Activated CD4-positive, alpha-beta T cell treated with anti-CD3 and anti-CD28 coated beads, Interleukin-10, Interleukin-2, amounts not matched to agents 100 ng/mL and 50 ng/mL, durations not matched to agents 16 hours and 8 hours (primary cell): Measurements from ENCODE around the gene ROBO2.

ENCODE experiments used
- DNase-seq: peaks from one replicate; pipeline ENCODE4 v3.0.0-alpha.2; 2020

ROBO2 gene

DNA sequence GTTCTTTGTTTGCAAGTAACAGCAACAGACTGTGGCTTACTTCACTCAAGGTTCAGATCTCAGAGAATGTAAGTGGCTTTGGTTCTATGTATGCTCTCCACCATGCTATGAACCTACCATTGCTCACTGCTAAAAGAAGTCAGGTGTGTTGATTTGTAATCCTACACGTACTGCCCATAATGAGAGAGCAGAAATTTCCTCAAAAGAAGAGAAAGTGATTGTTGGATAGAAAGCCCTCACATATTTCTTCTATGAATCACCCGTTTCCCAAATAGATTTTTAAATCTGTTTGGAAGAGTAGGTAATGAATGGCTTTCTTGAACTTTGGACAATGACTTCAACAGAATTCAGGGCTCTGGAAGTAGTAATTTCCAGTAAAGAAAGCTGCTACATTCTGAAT is 565.4 kb downstream of the ROBO2 start:
- no peak for DNase-seq

DNA sequence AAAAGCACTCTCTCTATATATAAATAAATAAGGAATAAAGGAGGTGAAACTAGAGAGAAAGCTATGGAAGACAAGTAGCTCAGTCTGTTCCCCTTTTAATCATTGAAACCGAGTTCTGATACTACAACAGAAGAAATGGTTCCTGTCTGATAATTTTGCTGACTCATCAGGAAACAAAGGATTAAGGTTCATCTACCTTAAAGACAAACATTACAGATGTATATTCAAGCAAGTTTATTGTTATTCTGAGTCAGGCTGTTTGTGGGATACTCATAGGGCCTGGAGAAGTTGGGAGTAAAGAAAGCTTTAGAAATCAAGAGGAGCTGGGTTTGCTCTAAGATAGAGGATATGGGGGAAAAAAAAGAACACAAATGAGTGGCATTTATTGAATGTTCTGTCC is 566.0 kb downstream of the ROBO2 start:
- DNase-seq, result no peak

DNA sequence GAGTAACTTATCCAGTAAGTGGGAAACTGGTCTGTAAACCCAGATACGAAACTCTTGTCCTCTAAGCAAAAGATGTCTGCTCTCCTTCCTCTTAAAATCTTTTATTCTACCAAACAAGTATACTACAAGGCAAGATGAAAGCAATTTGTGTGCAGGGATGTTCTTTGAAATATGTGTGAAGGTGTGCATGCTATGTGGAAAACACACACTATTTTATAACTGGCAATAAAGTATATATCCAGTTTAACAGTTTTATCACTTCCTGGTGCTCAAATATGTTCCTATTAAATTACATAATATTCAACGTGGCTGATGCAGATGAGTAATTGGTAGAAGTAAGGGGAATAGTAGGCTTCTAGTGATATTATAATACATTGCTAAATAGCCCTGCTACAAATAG is 566.5 kb downstream of the ROBO2 start:
- no peak for DNase-seq

DNA sequence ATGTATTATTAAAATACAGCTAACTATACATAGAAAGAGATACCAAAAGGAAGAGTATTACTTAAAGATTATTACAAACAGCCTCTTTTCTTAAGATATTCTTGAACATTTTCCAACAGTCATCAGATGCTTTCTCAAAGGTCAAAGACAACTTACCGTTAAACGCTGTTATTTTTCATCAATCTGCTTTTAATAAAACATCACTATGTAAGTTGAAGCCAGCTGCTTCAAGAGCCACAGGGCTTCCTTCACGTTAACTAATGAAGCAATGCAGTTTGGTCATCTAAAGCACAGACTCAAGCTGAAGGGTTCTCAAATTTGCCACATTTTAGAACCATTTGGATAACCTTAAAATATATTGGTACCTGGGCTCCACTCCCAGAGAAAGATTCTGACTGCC is 578.8 kb downstream of the ROBO2 start:
- no peak for DNase-seq

DNA sequence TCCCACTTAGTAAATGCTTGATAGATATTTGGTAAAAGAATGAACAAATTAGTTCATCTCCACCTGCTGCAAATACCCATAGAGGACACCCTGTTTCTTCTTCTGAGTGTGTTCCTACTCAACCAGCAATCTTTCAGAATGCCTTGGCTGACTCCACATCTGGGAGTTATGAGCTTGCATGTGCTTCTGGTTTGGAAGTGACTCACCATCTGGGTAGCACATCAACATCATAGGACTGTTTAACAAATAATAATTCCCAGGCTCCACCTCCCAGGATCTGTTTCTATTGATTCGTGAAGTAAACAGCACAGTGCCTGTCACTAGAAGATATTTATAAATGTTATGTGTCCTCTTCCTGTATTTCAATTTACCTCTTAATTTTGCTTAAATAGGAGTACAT is 580.1 kb downstream of the ROBO2 start:
- DNase-seq, result no peak

DNA sequence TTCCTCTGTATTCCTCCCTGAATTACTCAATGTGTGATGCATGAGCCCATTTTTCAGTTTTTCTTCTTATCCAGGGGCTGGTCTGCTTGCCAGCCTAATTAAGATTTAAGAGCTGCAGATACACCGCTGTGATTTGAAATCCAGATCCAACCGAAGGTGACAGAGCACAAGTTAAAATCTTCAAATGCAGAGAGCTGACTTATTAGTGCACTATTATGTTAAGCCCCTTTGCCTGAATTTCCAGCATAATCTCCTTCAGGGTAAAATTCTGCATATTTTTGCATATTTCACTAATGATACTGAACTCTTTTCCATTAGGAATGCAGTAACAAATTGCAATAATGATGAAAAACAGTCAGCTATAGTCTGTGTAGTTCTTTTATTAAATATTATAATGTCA is 583.6 kb downstream of the ROBO2 start:
- no peak for DNase-seq

DNA sequence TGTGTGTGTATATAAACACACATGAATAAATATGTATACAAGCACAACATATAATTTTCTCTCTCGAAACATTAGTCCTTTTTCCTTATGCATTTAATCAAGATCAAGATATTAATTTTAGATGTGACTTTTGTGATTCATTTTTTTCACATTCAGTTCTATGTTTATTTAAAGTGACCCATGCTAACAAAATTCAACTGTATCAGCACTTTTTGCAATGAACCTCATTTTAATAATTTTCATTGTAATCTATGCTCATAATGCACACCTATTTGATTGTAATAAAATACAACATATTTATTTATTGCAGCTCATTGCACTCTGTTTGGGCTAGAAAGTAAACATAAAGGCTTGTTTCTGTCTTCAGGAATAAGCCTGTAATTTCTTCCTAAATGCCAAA is 586.3 kb downstream of the ROBO2 start:
- no peak for DNase-seq

DNA sequence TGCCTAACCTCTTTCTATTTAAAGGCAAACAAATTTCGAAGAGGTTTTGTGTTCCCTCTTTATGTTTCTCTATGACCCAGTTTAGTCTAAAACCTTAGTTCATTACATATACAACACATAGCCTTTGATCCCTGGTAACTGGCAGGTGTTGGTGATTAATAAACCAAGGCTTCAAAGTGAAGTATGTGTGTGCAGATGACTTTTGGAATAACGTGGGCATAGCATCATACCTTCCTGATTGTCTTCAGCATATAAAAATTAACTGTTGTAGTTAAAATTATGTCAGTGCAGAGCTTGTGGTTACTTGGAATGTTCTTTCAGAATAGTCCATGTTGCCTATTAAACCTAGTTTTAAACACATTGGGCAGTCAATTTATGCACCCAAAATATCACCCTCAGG is 608.3 kb downstream of the ROBO2 start:
- no peak for DNase-seq

DNA sequence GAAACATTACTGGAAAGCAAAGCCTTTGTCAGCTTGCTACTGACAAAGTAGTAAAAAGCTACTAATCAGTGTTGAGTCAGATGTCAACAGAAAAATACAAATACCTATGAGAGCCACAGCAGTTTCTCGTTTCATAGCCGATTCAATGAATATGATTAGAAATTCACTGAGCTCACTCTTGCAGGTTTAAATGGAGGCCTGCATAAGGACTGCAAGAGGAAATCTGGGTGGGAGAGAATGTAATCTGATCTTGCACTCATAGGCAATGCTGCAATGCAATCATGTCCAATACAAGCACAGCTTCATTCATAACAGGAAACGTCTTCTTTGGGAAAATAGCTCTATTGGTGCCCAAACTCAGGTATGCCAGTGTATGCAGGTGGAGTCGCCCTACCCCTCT is 608.8 kb downstream of the ROBO2 start:
- DNase-seq, result no peak

DNA sequence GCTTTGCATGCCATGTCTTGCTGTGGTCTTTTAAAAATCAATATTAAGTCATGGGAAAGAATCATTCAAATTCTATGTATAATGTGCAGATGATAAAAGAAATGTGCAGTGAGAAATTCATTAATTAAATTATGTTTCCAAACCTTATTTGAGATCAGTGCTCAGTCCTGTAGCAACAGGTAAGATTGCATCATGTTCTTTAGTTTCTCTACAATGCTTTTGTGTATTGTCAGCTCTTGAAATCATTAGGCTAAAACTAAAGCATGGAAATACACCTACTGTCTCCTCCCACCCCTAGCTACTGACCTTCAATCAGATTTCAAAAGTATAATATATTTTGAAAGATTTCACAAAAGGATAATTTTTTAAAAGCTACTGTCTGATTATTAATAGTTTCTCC is 612.7 kb downstream of the ROBO2 start:
- DNase-seq, result no peak

DNA sequence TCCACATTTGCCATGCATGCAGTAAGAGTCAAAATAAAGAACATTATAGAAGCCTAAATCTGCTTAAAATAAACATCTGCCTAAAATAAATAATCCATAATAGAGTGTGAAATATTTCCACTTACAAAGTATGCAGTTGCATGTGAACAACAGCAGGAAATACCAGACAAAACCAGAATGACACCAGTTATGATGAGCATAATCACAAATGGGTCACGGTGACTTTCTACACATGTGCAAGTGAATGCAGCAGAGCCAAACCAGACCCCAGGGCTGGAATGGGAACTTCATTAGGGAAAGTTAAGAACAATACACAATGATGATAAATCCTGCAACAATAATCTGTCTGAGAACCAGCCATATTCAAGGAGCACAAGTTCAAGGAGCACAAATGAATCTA is 615.5 kb downstream of the ROBO2 start:
- DNase-seq, result no peak

DNA sequence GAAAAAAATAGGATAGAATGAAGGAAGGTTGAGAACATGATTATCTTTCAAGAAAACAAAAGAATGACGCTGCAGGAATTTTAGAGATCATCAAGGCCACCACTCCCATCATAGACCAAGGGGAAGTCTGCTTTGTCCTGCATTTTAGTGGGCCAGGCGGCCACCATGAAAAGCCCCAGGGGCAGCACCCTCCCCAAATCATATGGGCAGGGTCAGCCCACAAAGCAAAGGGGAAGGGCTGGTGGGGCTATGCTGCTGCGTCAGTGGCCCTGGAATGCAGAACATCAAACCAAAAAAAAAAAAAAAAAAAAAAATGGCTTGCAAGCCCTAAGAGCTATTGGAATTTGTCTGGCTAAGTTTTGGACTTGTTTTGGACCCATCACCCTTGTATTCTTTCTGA is 620.8 kb downstream of the ROBO2 start:
- no peak for DNase-seq

DNA sequence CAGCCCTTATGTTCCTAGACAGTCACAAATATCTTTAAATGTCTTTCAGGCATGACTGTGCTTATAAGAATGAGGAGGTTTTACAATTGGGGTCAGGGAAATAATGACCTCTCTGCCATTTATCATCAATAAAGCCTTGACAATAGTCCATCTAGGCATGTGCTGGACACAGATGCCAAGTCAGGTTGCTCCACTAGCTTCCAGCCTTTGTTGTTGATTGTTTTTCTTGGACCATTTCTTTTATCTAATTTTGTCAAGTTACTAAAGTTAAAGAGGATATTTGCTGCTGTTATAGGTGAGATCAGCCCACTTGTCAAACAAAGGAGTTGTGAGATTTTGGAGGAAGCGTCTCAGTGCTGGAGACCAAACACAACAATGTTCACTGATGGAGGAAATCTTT is 628.0 kb downstream of the ROBO2 start:
- no peak for DNase-seq

DNA sequence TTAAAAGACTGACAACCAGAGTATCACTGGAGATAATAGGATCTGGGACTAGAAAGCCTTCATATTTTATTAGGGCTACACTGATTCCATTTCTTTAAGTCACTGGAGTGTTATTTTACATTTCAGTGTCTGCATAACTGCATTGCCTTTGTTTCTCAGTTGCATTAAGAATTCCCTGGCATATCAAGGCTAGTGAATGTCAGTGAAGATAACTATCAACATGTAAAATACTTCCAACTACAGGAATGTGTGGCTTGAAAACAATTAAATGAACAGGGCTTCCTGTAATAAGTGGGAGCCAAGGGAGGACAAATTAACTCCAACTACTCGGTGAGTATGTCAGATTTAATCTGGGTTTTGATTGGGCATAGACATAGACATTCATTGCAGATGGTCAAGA is 628.5 kb downstream of the ROBO2 start:
- no peak for DNase-seq

DNA sequence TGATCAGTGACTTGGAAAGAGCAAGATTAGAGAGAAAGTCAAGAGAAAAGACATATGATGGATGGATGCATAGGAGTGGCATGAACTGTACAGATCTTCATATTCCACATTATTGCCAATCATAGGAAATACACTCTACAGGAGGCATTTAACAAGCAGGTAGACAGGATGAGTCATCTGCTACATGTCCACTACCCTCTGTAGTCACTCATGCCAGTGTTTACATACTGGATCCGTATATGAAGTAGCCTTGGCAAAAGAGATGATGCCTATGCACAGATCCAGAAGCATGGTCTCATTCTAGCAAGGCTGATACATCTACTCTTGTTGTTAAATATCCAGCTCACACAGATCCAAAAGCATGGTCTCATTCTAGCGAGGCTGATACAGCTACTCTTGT is 632.1 kb downstream of the ROBO2 start:
- no peak for DNase-seq

DNA sequence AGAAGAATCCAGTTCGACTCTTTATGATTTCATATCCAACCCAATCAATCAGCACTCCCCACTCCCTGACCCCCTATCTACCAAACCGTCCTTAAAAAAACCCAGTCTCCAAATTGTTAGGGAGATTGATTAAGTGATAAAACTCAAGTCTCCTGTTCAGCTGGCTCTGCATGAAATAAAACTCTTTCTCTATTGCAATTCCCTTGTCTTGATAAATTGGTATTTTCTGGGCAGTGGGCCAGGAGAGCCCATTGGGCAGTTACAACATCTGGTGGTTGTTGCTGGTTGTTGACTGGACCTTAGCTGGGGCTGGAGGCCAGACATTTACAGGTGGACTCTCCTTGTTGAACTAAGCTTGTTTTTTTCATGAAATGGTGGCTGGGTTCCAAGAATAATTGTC is 642.3 kb downstream of the ROBO2 start:
- no peak for DNase-seq

DNA sequence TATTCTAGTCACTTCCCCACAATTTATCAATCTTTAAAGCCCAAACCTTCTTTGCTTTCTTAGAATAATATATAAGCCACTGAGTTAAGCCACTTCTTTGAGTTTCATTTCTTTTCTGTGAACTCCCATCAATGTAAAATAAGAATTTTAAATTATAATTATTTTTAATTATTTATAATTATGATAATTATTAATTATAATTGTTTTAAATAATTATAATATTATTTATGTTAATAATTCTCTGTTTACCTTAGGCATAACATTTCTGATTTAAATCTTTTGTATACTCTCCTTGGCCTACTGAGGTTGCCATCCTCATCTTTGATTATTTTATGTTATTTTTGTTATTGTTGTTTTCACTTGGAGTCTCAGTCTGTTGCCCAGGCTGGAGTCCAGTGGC is 644.2 kb downstream of the ROBO2 start:
- DNase-seq, result no peak

DNA sequence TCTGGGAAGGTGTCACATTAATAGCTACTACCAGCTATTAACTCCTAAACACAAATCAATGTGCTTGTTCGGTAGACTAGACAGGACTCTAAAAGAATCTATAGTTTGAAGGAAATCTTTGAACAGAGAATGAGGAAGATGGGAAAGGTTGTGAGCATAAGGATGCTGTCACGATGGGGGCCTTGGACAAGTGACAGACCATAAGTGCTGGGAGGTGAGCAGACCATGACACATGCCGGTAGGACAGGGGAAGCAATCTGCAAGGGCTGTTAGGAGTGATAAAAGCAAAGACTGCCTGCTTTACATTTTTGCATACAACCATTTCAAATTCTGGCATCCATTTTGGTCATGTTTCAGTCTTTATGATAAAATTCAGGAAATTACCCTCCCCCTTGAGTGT is 645.8 kb downstream of the ROBO2 start:
- no peak for DNase-seq

DNA sequence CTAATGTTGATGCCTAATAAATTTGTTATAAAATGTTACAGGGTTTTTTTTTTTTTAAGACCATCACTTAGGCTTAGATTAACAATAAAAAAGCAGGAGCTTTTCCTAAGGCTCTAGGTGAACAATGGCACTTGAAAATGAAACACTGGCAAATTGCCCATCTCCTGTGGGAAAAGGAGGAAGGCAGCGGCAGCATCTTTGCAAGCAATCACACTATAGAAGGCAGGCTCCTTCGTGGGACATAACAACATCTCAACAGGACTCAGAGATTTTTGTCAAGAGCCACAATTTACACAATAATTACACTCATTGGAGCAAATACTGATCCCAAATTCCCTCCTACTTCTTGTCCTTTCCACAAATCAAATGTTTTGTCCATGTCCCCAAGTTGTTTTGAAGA is 646.7 kb downstream of the ROBO2 start:
- no peak for DNase-seq

DNA sequence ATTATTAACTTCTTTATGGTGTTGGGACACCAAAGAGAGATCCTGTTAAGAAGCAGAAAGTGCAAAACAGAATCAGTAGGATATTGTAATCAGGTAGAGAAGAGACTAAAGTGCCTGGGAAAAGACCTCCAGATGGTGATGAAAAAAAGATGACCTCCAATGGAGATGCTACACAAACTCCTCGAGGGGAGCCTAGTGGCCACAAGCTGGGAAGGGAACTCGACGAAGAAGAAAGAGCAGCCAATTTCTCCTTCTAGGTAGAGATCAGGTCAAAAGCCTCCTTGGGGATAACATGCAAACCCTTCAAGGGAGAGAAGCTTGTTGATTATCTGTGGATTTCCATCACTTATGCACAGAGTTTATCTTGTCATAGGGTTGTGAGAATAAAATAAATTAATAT is 647.6 kb downstream of the ROBO2 start:
- DNase-seq, result no peak

DNA sequence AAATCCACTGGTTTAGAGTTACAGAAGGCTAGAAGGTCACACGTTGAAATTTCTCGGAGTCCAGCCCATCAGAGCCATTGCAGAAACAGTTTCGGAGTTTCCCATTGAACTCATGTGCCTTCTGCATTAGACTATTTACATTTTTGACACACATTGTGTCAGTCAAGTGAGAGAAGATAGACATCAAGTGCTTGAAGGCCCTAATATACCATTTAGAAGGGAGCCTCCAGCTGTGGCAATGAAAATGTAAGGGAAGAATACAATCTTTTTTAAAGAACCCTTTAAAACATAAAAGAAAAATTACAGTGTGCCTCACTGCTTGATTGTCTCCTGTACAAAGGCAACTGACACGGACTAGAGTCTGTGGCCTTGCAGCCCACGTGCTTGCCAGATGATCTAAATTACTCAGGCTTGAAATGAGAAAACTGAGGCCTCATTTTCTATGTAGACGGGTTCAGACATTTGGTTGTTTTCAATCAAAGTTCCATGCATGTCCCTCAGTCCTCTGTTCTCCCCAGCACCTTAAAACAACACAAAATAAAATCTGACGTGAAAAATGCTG is 650.5 kb downstream of the ROBO2 start:
- DNase-seq, result no peak

DNA sequence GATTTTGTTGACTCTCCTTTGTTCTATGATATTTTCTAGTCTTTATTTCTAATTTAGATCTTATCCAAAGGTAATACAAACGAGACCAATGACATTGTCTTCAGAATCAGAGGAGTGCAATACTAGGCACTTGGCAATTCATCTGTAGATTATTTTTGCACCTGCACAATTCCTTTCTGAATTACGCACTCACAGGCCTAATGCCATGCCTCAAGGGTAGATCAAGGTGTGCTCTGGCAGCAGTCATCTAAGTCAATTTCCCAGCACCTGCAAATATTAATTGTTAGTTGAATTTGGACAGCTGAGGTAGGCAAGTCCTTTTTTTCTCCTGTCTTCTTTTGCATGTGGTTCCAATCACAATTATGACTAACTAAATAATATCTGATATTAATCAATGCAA is 653.2 kb downstream of the ROBO2 start:
- DNase-seq, result no peak

DNA sequence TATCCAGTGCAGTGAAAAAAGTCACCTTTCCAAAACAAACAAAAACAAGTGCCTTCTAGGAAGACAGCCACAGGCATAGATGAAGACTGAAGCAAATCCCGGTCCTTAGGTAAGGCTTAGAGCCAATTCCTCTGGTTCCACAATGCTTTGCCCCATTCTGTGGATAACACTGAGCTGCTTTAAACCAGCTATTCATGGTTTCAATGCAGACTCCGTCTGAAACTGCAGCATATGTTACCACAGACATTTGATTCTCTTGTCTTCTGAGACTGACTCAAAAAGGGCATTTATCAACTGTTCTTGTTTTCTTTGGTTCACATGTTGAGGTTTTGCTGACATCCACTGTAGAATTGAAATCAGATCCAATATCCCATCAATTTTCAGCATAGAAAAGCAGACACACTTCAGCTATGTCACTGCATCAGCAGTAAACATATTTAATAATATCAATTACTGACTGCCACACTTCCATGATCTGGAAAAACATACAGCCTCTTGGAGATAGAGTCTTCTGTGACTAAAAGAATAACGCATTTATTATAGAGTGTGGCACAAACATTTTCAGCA is 659.3 kb downstream of the ROBO2 start:
- DNase-seq, result no peak
